Upper lobe of left lung (tissue), 6 donors: ENCODE data around the gene LSR. TPM values are rescaled to one million over a fixed set of nuclear protein-coding genes. Genes with fewer than 3 reads are reported as not detected.

ENCODE experiments used
- ATAC-seq, 2 donors: fragments of 200-7000 bp; cut with Tn5 transposase; one replicate each; pipeline ENCODE4 v1.9.1; 2022; ENCODE audit warnings: mild to moderate bottlenecking in 2 of 2, moderate library complexity in 2 of 2; ENCODE audit not compliant: low FRiP score in 2 of 2
- DNase-seq, 2 donors: peaks; one replicate each; pipeline ENCODE4 v3.0.0-alpha.2; 2019 to 2020
- H3K27ac ChIP-seq, 4 donors: fragments of 200-600 bp; sonication (generic); one replicate each; pipeline ENCODE4 v1.5.1; 2016 to 2019
- H3K27me3 ChIP-seq, 4 donors: fragments of 200-600 bp; sonication (generic); one replicate each; pipeline ENCODE4 v1.5.1; 2017 to 2019
- H3K36me3 ChIP-seq, 4 donors: fragments of 200-600 bp; sonication (generic); one replicate each; pipeline ENCODE4 v1.5.1; 2016 to 2019
- H3K4me1 ChIP-seq, 4 donors: fragments of 200-600 bp; sonication (generic); one replicate each; pipeline ENCODE4 v1.5.1; 2018 to 2019
- H3K4me3 ChIP-seq, 4 donors: fragments of 200-600 bp; sonication (generic); one replicate each; pipeline ENCODE4 v1.5.1; 2017 to 2019; ENCODE audit warnings: mild to moderate bottlenecking in 2 of 4, moderate library complexity in 1 of 4
- H3K9me3 ChIP-seq, 4 donors: fragments of 200-600 bp; sonication (generic); one replicate each; pipeline ENCODE4 v1.5.1; 2018 to 2019
- CTCF ChIP-seq, 6 experiments: fragments of 450-650 bp in 4 of 6; fragments of 200-600 bp in 2 of 6; sonication (generic) in 2 of 6; IDR thresholded peaks; one replicate each; pipeline ENCODE4 v1.5.1; 2016 to 2019; ENCODE audit warnings: antibody characterized with exemption in 6 of 6
- EP300 ChIP-seq, 4 donors: sonication (generic); formaldehyde crosslinking; IDR thresholded peaks; one replicate each; pipeline ENCODE4 v1.5.1; 2017; ENCODE audit warnings: antibody characterized with exemption in 4 of 4, control low read depth in 2 of 4
- POLR2A ChIP-seq, 4 donors: fragments of 450-650 bp; IDR thresholded peaks; one replicate each; pipeline ENCODE4 v1.5.1; 2016 to 2017; ENCODE audit warnings: antibody characterized with exemption in 4 of 4, mild to moderate bottlenecking in 2 of 4
- POLR2AphosphoS5 ChIP-seq, 2 donors: sonication (generic); formaldehyde crosslinking; IDR thresholded peaks; one replicate each; pipeline ENCODE4 v1.5.1; 2017; ENCODE audit warnings: antibody characterized with exemption in 2 of 2
- WGBS, 2 donors: methylation state at CpG; one replicate each; pipeline ENCODE4 v1.1.5; 2017 to 2018; 5-methylcytosine and 5-hydroxymethylcytosine counted together
- total RNA-seq, 6 donors: library from RNA; depleted of rRNA in 4 of 6; stranded (reverse); fragments of >200 nt in 4 of 6; gene quantifications; one replicate each; pipeline versions ENCODE4 v1.1.0 to v1.2.1, GENCODE V29; 2016 to 2021
- donor health status: DM: no; HTN: no; CAD: no; lungs with moderate emphysema.
- donor health status: DM: no; HTN: yes; CAD: no; lungs with severe emphysema.

LSR gene
- total RNA-seq, 6 donors from 2014 or later, result 54.5 to 151 (median 76.5) TPM

- Histone ChIP-seq H3K27ac (no peak overlapping the region), H3K36me3 (no peaks in the 10 kb centered on the region), H3K9me3 (no peaks in the 10 kb centered on the region), H3K27me3 (no peaks in the 10 kb centered on the region), H3K4me1 (peaks cover 22 to 37% (median 23%) of the 10 kb centered on the region in 4 donors), H3K4me3 (no peak overlapping the region)
- no peak for DNase-seq
- 87 to 88% methylated on average over 8 of the region's 8 CpGs for WGBS, 2 donors
- ATAC-seq, result no peak
- TF ChIP-seq POLR2AphosphoS5 (IDR thresholded peaks at IDR 0.05), result no peak
- TF ChIP-seq EP300 (IDR thresholded peaks at IDR 0.05), result no peak
- no peak for TF ChIP-seq POLR2A (IDR thresholded peaks at IDR 0.05)
- no peak for TF ChIP-seq CTCF (IDR thresholded peaks at IDR 0.05)
Measured at GRCh38 chr19:35208121-35208520, 40.7 kb upstream of the LSR start.

GRCh38 chr19:35209646-35210045, 39.2 kb upstream of the LSR start:
- TF ChIP-seq EP300 (IDR thresholded peaks at IDR 0.05), result no peak
- no peaks in the 10 kb centered on the region for H3K27me3 ChIP-seq
- no peaks in the 10 kb centered on the region for H3K9me3 ChIP-seq
- DNase-seq, result no peak
- no peak for ATAC-seq
- no peak overlapping the region for H3K4me3 ChIP-seq
- WGBS, 2 donors, result 89% methylated on average over 4 of the region's 4 CpGs
- peaks cover 33 to 50% (median 38%) of the 10 kb centered on the region in 4 donors for H3K4me1 ChIP-seq
- no peaks in the 10 kb centered on the region for H3K36me3 ChIP-seq
- H3K27ac ChIP-seq, result no peak overlapping the region

GRCh38 chr19:35211545-35212230, 37.1 kb upstream of the LSR start:
- Histone ChIP-seq H3K27me3 (no peaks in the 10 kb centered on the region), H3K9me3 (no peaks in the 10 kb centered on the region), H3K27ac (peak overlapping the region; percentile 41 to 86 (median 84)), H3K4me3 (no peak overlapping the region), H3K4me1 (peaks cover 38 to 41% (median 39%) of the 10 kb centered on the region in 4 donors), H3K36me3 (no peaks in the 10 kb centered on the region)
- peak; percentile 57 to 68 for ATAC-seq
- WGBS, 2 donors, result 48 to 51% methylated on average over 6 to 7 of the region's 7 CpGs
- TF ChIP-seq POLR2AphosphoS5 (IDR thresholded peaks at IDR 0.05) (peak; percentile 55 to 56), EP300 (IDR thresholded peaks at IDR 0.05) (peak in 2 of 4 donors; percentile 57 to 76), CTCF (IDR thresholded peaks at IDR 0.05) (no peak), POLR2A (IDR thresholded peaks at IDR 0.05) (peak in 2 of 4 donors; percentile 9 to 61)
- DNase-seq, result peak in 1 of 2 donors; percentile 76

- H3K27ac ChIP-seq, result peak overlapping the region; percentile 41 to 86 (median 84)
- TF ChIP-seq POLR2AphosphoS5 (IDR thresholded peaks at IDR 0.05), result no peak
- TF ChIP-seq POLR2A (IDR thresholded peaks at IDR 0.05), result no peak
- TF ChIP-seq EP300 (IDR thresholded peaks at IDR 0.05), result no peak
- no peak for TF ChIP-seq CTCF (IDR thresholded peaks at IDR 0.05)
- no peak for ATAC-seq
- H3K4me3 ChIP-seq, result no peak overlapping the region
- H3K27me3 ChIP-seq, result no peaks in the 10 kb centered on the region
- 64 to 67% methylated on average over 7 of the region's 7 CpGs for WGBS, 2 donors
- peaks cover 38 to 42% (median 40%) of the 10 kb centered on the region in 4 donors for H3K4me1 ChIP-seq
- no peaks in the 10 kb centered on the region for H3K9me3 ChIP-seq
- no peaks in the 10 kb centered on the region for H3K36me3 ChIP-seq
- no peak for DNase-seq
Measured at GRCh38 chr19:35212241-35212640, 36.6 kb upstream of the LSR start.

- H3K4me3 ChIP-seq, result no peak overlapping the region
- peak; percentile 73 to 89 for DNase-seq
- WGBS, 2 donors, result 8 to 20% methylated on average over 14 to 21 of the region's 21 CpGs
- H3K4me1 ChIP-seq, result peaks cover 38 to 42% (median 40%) of the 10 kb centered on the region in 4 donors
- TF ChIP-seq POLR2AphosphoS5 (IDR thresholded peaks at IDR 0.05) (peak; percentile 74 to 93), EP300 (IDR thresholded peaks at IDR 0.05) (peak in 3 of 4 donors; percentile 70 to 94 (median 72)), CTCF (IDR thresholded peaks at IDR 0.05) (peak in 1 of 6 experiments; percentile 4), POLR2A (IDR thresholded peaks at IDR 0.05) (peak in 1 of 4 donors; percentile 65)
- H3K27ac ChIP-seq, result peak overlapping the region; percentile 71 to 89 (median 85)
- no peaks in the 10 kb centered on the region for H3K9me3 ChIP-seq
- H3K36me3 ChIP-seq, result no peaks in the 10 kb centered on the region
- no peaks in the 10 kb centered on the region for H3K27me3 ChIP-seq
- ATAC-seq, result peak; percentile 68 to 75
Measured at GRCh38 chr19:35213663-35214632, 34.9 kb upstream of the LSR start.
